CD14-positive monocyte (primary cell): ENCODE measurements around the gene ITGAL. TPM values are rescaled to one million over a fixed set of nuclear protein-coding genes. Genes with fewer than 3 reads are reported as not detected.

Experiments
- DNase-seq, 3 donors: peaks; one replicate each; pipeline ENCODE4 v3.0.0-alpha.2; 2011 to 2022
- H2AFZ ChIP-seq: 2 replicates; pipeline ENCODE4 v1.6.0; 2012; ENCODE audit warnings: mild to moderate bottlenecking, low read depth, low read length, inconsistent platforms; ENCODE audit not compliant: insufficient read depth, poor library complexity, severe bottlenecking
- H3K27ac ChIP-seq, 2 donors: 1 replicate in 1 of 2; 2 replicates in 1 of 2; pipeline ENCODE4 v1.5.1; 2012 to 2013; ENCODE audit warnings: low read length in 2 of 2, control low read depth in 1 of 2, inconsistent platforms in 1 of 2, low read depth in 1 of 2, mild to moderate bottlenecking in 1 of 2
- H3K27me3 ChIP-seq, 2 donors: one replicate each; pipeline versions ENCODE4 v1.6.0 to v1.6.1; 2011 to 2013; ENCODE audit warnings: low read length in 2 of 2; ENCODE audit not compliant: control insufficient read depth in 2 of 2, insufficient read depth in 2 of 2
- H3K36me3 ChIP-seq, 2 donors: replicated peaks in 1 of 2; 1 replicate in 1 of 2; 2 replicates in 1 of 2; pipeline versions ENCODE4 v1.5.1 to v1.6.1; 2012 to 2013; ENCODE audit warnings: low read length in 2 of 2, control low read depth in 1 of 2, inconsistent platforms in 1 of 2, mild to moderate bottlenecking in 1 of 2; ENCODE audit not compliant: insufficient read depth in 2 of 2, control insufficient read depth in 1 of 2
- H3K4me1 ChIP-seq, 2 donors: 1 replicate in 1 of 2; 2 replicates in 1 of 2; pipeline versions ENCODE4 v1.5.1 to v1.6.1; 2012 to 2013; ENCODE audit warnings: low read length in 2 of 2, control low read depth in 1 of 2, inconsistent platforms in 1 of 2, mild to moderate bottlenecking in 1 of 2, moderate library complexity in 1 of 2; ENCODE audit not compliant: insufficient read depth in 2 of 2, control insufficient read depth in 1 of 2
- H3K4me2 ChIP-seq: replicated peaks from 2 replicates; pipeline ENCODE3; 2012; ENCODE audit warnings: low read length, moderate library complexity, mild to moderate bottlenecking; ENCODE audit not compliant: poor library complexity, severe bottlenecking; ENCODE audit errors: extremely low read depth
- H3K4me3 ChIP-seq, 3 experiments: fragments of 200-600 bp in 1 of 3; sonication (generic) in 1 of 3; replicated peaks in 1 of 3; 1 replicate in 2 of 3; 2 replicates in 1 of 3; pipeline ENCODE4 v1.5.1; 2011 to 2013; ENCODE audit warnings: low read length in 3 of 3, mild to moderate bottlenecking in 3 of 3, control low read depth in 2 of 3, low read depth in 2 of 3, inconsistent platforms in 1 of 3, moderate library complexity in 1 of 3
- H3K79me2 ChIP-seq: 2 replicates; pipeline ENCODE4 v1.6.0; 2012; ENCODE audit warnings: mild to moderate bottlenecking, control low read depth, inconsistent platforms, low read length, moderate library complexity; ENCODE audit not compliant: insufficient read depth
- H3K9ac ChIP-seq: 2 replicates; pipeline ENCODE4 v1.6.0; 2017; ENCODE audit warnings: low read length, mild to moderate bottlenecking; ENCODE audit not compliant: insufficient read depth, poor library complexity, severe bottlenecking
- H3K9me3 ChIP-seq, 2 donors: replicated peaks in 1 of 2; 1 replicate in 1 of 2; 2 replicates in 1 of 2; pipeline versions ENCODE4 v1.5.1 to v1.6.1; 2012 to 2013; ENCODE audit warnings: low read length in 2 of 2, control low read depth in 1 of 2; ENCODE audit not compliant: control insufficient read depth in 1 of 2, insufficient read depth in 1 of 2
- H4K20me1 ChIP-seq: 2 replicates; pipeline ENCODE4 v1.6.0; 2012; ENCODE audit warnings: mild to moderate bottlenecking, low read length, control low read depth, moderate library complexity; ENCODE audit not compliant: insufficient read depth
- H3K27ac Mint-ChIP-seq, 7 donors: one replicate each; pipeline ENCODE4 v1.8.0; 2020; ENCODE audit warnings: mild to moderate bottlenecking in 7 of 7, mixed read lengths in 7 of 7, moderate library complexity in 6 of 7, inconsistent platforms in 2 of 7
- H3K27me3 Mint-ChIP-seq, 3 donors: one replicate each; pipeline ENCODE4 v1.8.0; 2021 to 2022; ENCODE audit warnings: low read depth in 3 of 3, mild to moderate bottlenecking in 3 of 3, mixed read lengths in 3 of 3, moderate library complexity in 3 of 3, inconsistent platforms in 1 of 3
- H3K36me3 Mint-ChIP-seq, 2 donors: one replicate each; pipeline ENCODE4 v1.8.0; 2020; ENCODE audit warnings: mixed read lengths in 2 of 2, inconsistent platforms in 1 of 2, mild to moderate bottlenecking in 1 of 2
- H3K4me1 Mint-ChIP-seq: one replicate; pipeline ENCODE4 v1.8.0; 2020; ENCODE audit warnings: mild to moderate bottlenecking, mixed read lengths
- H3K4me3 Mint-ChIP-seq, 2 donors: one replicate each; pipeline ENCODE4 v1.8.0; 2020; ENCODE audit warnings: mild to moderate bottlenecking in 2 of 2, mixed read lengths in 2 of 2, moderate library complexity in 1 of 2
- H3K9me3 Mint-ChIP-seq, 7 donors: one replicate each; pipeline ENCODE4 v1.8.0; 2020 to 2022; ENCODE audit warnings: mixed read lengths in 7 of 7, mild to moderate bottlenecking in 6 of 7, moderate library complexity in 6 of 7, inconsistent platforms in 2 of 7
- CTCF ChIP-seq: fragments of 200-600 bp; IDR thresholded peaks from one replicate; pipeline ENCODE4 v1.8.0; 2022; ENCODE audit warnings: antibody characterized with exemption, mild to moderate bottlenecking
- WGBS: methylation state at CpG from one replicate; pipeline ENCODE4 v1.1.5; 2013; ENCODE audit warnings: missing lambda C conversion rate; ENCODE audit not compliant: insufficient coverage; 5-methylcytosine and 5-hydroxymethylcytosine counted together
- intact Hi-C, 2 donors: fragments of 100-400 bp; cut with micrococcal nuclease; formaldehyde crosslinking; loops; one replicate each; pipeline versions ENCODE4 v1.15.0 to v1.15.1; 2023
- polyA plus RNA-seq, 3 donors: library from polyadenylated mRNA; depleted of rRNA in 1 of 3; unstranded in 2 of 3; stranded (reverse) in 1 of 3; fragments of 300-500 nt in 2 of 3; fragments of >200 nt in 1 of 3; fragmentation: Illumina TruSeq in 2 of 3; gene quantifications; 1 replicate in 2 of 3; 2 replicates in 1 of 3; pipeline ENCODE4 v1.2.3, GENCODE V29; 2012 to 2021

Gene ITGAL
- polyA plus RNA-seq, 3 donors, result 56.8 to 474 (median 109) TPM

GRCh38 chr16:30519120-30520049, 46.8 kb downstream of the ITGAL start:
- Histone ChIP-seq H3K79me2 (no peaks in the 10 kb centered on the region), H3K27ac (no peak overlapping the region), H3K4me2 (no peak overlapping the region), H3K9ac (no peak overlapping the region), H3K27me3 (no peaks in the 10 kb centered on the region), H3K36me3 (peaks cover 73 to 81% of the 10 kb centered on the region in 2 donors), H3K4me1 (peaks cover 0 to 4% of the 10 kb centered on the region in 2 donors), H3K9me3 (no peaks in the 10 kb centered on the region), H3K4me3 (no peak overlapping the region), H2AFZ (no peak overlapping the region), H4K20me1 (peaks cover 89% of the 10 kb centered on the region)
- Mint-ChIP-seq H3K27me3 (peaks cover 0 to 2% (median 0%) of the 10 kb centered on the region in 3 donors), H3K4me3 (peak overlapping the region in 1 of 2 donors; percentile 44), H3K36me3 (peaks cover 72 to 78% of the 10 kb centered on the region in 2 donors), H3K4me1 (no peaks in the 10 kb centered on the region), H3K27ac (peak overlapping the region in 6 of 7 donors; percentile 6 to 78 (median 42)), H3K9me3 (peaks cover 0 to 2% (median 0%) of the 10 kb centered on the region in 7 donors)
- TF ChIP-seq CTCF, result no peak
- intact Hi-C loops, result no loop called here
- no peak for DNase-seq
- 100% methylated on average over 9 of the region's 20 CpGs for WGBS

- Mint-ChIP-seq H3K27ac (no peak overlapping the region), H3K36me3 (peaks cover 56 to 64% of the 10 kb centered on the region in 2 donors), H3K4me3 (no peak overlapping the region), H3K4me1 (peaks cover 5% of the 10 kb centered on the region), H3K9me3 (peaks cover 0 to 2% (median 0%) of the 10 kb centered on the region in 7 donors), H3K27me3 (peaks cover 0 to 2% (median 0%) of the 10 kb centered on the region in 3 donors)
- intact Hi-C loops, result no loop called here
- Histone ChIP-seq H3K79me2 (no peaks in the 10 kb centered on the region), H3K4me2 (no peak overlapping the region), H3K27me3 (no peaks in the 10 kb centered on the region), H3K9me3 (no peaks in the 10 kb centered on the region), H2AFZ (no peak overlapping the region), H3K4me1 (peaks cover 8 to 15% of the 10 kb centered on the region in 2 donors), H3K36me3 (peaks cover 53 to 63% of the 10 kb centered on the region in 2 donors), H3K9ac (no peak overlapping the region), H3K27ac (no peak overlapping the region), H4K20me1 (peaks cover 70% of the 10 kb centered on the region), H3K4me3 (no peak overlapping the region)
- 98% methylated on average over 7 of the region's 7 CpGs for WGBS
- DNase-seq, result no peak
- TF ChIP-seq CTCF, result no peak
Observed at GRCh38 chr16:30521476-30521872, 48.9 kb downstream of the ITGAL start.
